ENCODE measurements around the gene RAB28.

DNA sequence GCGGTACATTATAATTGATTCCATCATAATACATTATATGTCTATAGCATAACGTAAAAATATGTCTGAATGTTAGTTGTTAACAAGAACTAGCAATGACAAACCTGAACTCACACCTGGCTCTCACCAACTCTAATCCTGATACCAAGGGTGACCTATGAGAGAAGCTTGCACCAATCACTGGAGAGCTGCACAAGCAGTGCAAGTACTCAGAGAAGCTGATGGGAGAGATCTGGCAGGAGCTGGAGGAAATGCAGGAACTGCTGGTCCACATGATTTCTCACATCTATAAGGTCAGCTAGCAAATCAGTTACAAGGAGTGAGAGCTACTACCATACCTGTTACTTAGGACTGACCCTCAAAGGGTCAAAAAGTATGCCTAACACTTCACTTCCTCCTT is 74.8 kb downstream of the RAB28 start:
- no peak for TF ChIP-seq CTCF (IDR thresholded peaks at IDR 0.05)
- no peak for TF ChIP-seq FOXJ3 (CRISPR knock-in tag; IDR thresholded peaks at IDR 0.05)
- TF ChIP-seq FOSL2 (IDR thresholded peaks at IDR 0.05; ENCODE audit: borderline replicate concordance, low read depth): no peak
- TF ChIP-seq ELF1 (IDR thresholded peaks at IDR 0.05): no peak
- no peak for TF ChIP-seq MXI1 (IDR thresholded peaks at IDR 0.05; ENCODE audit: low read depth, low read length)
- no peak for TF ChIP-seq SMC3 (IDR thresholded peaks at IDR 0.05; ENCODE audit: low read depth, low read length)
- no peak for TF ChIP-seq RAD21 (IDR thresholded peaks at IDR 0.05; ENCODE audit: low read length)
- TF ChIP-seq RXRA (IDR thresholded peaks at IDR 0.05; ENCODE audit: borderline replicate concordance, low read depth): no peak

Data from SK-N-SH (cell line).